ENCODE results near the gene EIF2B2. TPM values are rescaled to one million over a fixed set of nuclear protein-coding genes. Genes with fewer than 3 reads are reported as not detected.

The EIF2B2 gene
- total RNA-seq, 1 donor from 2014 or later = 37.2 TPM

GRCh38 chr14:75042035-75042434, 39.3 kb downstream of the EIF2B2 start:
- DNase-seq (ENCODE audit: low read depth in 2 of 2) = peak in 1 of 2 donors; percentile 31

DNA sequence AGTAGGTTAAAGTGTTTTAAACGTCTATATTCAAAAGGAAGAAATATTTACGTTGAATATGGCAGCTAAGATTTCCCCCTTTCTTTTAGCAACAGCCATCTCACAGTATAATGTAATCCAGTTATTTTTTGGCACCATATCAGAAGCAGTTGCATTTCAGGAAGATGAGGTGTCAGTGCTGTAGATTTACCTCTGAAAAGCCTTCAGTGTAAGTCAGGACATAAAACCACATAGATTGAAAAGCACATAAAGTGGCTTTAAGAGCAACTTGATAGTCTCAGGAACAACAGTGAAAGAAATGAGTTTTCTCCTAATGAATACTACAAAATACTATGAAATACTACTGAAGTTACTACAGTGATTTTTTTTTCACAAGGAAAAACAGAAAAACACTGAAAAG, 41.6 kb downstream of the EIF2B2 start:
- peak in 1 of 2 donors; percentile 68 for DNase-seq (ENCODE audit: low read depth in 2 of 2)

DNA sequence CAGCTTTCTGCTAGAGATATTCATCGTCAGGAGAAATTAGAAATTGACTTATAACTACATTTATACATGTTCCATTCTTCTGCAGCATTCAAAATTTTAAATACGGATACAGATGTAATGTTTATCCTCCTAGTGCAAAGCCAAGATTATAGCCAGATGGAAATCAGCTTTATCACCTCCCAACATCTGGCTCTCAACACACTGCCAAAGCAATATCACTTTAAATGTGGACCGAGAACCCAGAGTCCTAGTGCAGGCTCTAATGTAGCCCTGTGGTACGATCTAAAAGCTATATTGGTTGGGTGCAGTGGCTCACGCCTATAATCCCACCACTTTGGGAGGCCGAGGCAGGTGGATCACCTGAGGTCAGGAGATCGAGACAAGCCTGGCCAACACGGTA, 42.0 kb downstream of the EIF2B2 start:
- no peak for DNase-seq (ENCODE audit: low read depth in 2 of 2)

GRCh38 chr14:75046275-75046674, 43.6 kb downstream of the EIF2B2 start:
- DNase-seq (ENCODE audit: low read depth in 2 of 2) = peak in 1 of 2 donors; percentile 17

DNA sequence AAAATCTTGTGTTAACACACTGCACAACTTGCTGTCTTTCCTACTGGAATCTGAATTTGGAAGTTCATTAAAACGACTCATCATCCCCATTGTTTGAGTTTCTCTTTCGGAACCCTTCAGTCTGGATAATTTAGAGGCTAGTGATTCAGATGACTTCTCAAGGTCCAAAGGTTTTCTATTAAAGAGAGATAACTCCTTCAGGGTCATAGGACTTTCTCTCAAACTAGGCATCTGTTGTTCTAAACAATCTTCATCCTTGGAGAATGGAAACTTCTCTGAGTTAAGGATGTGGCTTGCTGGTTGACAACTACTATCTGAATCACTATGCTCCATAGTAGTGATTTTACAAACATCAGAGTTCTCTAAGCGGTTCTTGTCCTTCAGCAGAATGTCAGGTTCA, 44.2 kb downstream of the EIF2B2 start:
- DNase-seq (ENCODE audit: low read depth in 2 of 2) = no peak

DNA sequence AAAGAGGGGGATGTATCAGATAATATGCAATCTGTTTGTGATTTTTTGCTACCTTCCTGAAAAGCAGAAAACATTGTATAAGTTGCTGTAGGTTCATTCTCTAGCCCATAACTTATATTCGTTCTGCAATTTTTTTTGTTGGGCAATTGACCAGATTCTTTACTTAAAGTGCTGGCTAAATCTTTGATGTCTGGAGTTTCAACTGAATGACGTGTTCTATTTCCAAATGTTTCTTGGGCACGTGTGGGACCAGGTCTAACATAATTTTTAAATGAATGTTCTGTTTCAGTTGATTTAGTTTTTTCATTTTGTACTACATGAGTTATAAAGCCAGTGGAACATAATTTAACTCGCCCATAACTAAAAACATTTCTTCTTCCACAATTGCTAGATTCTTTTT, 44.8 kb downstream of the EIF2B2 start:
- no peak for DNase-seq (ENCODE audit: low read depth in 2 of 2)

DNA sequence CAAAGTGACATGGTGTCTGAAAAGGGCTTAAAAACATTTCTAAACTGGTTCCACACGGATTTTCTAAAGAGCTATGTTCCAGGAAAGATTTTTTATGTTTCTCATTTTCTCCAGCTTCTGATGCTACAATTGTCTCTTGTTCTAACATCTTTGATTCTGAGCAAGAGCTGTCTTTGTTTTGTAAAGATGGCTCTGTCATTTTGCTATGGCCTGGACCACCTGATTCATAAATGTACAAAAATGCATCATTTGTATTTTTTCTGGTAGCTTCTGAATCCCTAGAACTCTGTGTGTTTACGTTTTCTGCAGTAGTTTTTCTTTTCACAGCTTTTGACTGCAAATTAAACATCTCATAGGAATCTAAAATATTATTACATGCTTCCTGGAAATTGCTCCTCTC, 45.4 kb downstream of the EIF2B2 start:
- DNase-seq (ENCODE audit: low read depth in 2 of 2) = no peak

- DNase-seq (ENCODE audit: low read depth in 2 of 2) = no peak
These were observed 46.4 kb downstream of the EIF2B2 start for GRCh38 chr14:75049136-75049535.

GRCh38 chr14:75049731-75050201, 47.0 kb downstream of the EIF2B2 start:
- no peak for DNase-seq (ENCODE audit: low read depth in 2 of 2)

DNA sequence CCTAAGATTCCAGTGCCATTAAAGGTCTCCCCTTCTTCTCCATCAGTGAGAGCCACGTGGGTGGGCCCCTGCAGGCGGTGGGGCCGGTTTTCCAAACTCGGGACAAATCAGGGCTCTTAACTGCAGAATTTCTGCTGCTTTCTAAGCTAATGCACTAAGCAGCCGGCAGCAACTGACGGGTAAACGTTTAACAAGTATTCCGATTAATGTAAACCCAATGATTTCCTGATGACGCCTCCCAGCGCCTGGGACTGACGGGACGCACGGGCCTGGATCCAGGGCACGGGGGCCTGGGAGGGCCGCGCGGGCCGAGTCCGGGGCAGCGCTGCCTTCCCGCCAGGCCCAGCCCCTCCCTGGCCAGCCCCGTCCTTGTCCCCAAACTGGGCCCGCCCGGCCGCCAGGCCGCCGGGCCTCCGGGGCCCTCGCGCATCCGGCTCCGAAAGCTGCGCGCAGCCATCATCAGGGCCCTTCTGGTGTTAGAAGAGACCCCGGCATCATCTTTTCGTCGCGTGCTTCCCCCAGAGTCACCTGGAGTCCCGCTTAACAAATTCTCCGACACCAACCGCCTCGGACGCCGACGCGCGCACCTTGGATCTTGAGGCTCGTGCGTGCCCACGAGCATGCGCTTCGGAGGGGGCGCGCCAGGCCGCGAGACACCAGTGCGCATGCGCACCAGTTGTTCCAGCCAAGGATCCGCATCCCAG, 48.3 kb downstream of the EIF2B2 start, which contains the start of gene MLH3:
Gene MLH3, minus strand, starts transcription at position 616 of the 704 bp plus-strand sequence. CDS start 1,812 bp downstream, outside the sequence.
- DNase-seq (ENCODE audit: low read depth in 2 of 2) = peak; percentile 50 to 80

DNA sequence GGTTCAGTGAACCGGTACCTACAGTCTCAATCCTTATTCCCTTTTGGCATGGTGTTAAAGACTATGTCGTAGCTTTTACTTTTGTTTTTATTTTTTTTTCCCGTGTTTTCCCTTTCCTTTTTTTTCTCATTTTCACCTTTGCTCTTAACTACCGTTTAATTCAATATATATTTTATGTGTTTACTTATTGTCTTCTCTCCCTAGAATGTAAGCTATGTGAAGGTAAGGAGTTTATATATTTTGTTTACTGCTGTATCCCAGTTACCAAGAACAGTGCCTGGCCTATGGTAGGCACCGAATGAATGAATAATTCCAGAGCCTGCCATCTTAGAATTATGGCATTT, 48.8 kb downstream of the EIF2B2 start:
- DNase-seq (ENCODE audit: low read depth in 2 of 2) = no peak

DNA sequence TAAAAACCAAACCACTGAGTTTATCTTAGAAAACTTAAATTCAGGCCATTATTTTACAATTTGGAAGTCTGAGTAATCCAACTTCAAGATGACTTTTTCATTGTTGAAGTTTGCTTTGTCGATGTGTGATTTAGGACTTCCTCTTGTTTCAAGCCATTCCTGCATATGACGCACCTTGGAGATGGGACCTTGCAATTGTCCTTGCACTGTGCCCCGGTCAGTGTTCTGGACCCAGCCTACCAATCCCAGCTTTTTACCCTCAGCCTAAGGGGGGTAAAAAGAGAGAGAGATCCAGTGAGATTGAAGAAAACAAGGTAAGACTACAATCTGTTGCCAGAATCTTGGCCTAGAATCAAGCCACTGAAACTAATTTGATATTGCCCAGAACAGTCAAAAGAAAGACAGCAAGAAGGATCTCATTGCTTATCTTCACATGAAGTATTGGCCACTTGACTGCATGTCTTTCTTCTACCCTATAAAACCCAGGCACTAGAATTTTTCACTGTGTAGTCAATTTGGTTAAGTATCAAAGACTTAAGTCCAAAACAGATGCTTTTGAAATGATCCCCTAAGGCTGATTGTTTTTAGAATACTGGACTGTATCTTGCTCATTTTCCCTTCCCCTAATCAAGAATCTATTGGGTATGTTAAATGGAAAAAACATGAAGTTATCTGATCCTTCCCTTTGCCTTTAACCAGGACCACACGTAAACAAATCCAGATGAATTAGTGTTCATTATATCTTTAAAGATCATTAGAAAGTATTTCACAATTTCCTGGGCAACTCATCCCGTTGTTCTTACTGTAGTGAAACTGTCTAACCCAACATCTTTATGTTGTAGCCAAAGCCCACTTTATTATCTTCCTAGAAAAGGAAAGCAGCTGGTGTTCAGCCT, 50.9 kb downstream of the EIF2B2 start:
- DNase-seq (ENCODE audit: low read depth in 2 of 2) = no peak

DNA sequence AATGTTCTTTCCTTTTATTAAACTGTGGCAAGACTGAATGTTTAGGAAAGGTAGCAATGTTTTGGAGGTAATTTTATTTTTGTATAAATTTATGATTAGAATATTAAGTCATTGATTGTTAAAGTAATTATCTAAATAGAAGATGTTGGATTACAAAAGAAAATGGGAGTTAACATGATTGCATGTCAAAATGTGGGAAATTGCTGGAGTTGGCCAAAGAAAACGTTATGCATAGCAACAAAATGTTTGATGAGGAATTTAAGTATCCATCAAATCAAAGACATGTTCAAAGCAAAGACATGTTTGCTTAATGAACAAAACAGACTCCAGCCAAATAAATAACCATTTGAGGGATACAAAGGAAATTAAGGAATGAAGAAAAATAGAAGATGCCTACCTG, 51.7 kb downstream of the EIF2B2 start:
- DNase-seq (ENCODE audit: low read depth in 2 of 2) = no peak

DNA sequence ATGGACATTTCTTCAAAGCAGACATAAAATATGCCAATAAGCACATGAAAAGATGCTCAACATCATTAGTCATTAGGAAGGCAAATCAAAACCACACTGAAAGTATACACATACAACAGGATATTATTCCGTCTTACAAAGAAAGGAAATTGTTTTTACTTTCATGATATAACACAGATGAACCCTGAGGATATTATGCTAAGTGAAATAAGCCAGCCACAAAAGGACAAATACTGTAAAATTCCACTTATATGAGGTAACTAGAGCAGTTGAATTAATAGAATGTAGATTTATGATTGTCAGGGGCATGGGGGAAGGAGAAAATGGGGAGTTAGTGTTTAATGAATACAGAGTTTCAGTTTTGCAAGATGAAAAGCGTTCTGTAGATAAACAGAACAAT, 56.9 kb downstream of the EIF2B2 start:
- peak in 1 of 2 donors; percentile 61 for DNase-seq (ENCODE audit: low read depth in 2 of 2)

DNA sequence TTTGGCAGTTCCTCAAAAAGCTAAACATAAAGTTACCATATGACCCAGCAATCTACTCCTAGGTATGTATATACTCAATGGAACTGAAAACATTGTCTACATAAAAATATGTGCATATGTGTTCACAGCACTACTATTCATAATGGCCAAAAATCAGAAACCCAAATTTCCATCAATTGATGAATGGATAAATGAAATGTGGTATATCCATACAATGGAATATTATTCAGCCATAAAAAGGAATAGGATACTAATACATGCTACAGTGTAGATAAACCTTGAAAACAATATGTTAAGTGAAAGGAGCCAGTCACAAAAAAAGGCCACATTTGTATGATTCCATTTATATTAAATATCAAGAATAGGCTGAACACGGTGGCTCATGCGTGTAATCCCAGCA, 57.7 kb downstream of the EIF2B2 start:
- no peak for DNase-seq (ENCODE audit: low read depth in 2 of 2)

Other genes with a start within 250 kb of the EIF2B2 start
- 14.5 and 21.0 TPM in 2 replicates for gene YLPM1, start 239.6 kb upstream of the EIF2B2 start, total RNA-seq
- gene PROX2, start 126.8 kb upstream of the EIF2B2 start, total RNA-seq = not detected in 2 replicates
- gene DLST, start 121.0 kb upstream of the EIF2B2 start, total RNA-seq = 41.5 and 49.9 TPM in 2 replicates
- 5.6 and 6.6 TPM in 2 replicates for gene RPS6KL1, start 79.7 kb upstream of the EIF2B2 start, total RNA-seq
- 34.1 and 44.8 TPM in 2 replicates for gene PGF, start 47.3 kb upstream of the EIF2B2 start, total RNA-seq
- 9.6 and 13.1 TPM in 2 replicates for gene MLH3, start 48.5 kb downstream of the EIF2B2 start, total RNA-seq
- gene ACYP1, start 61.1 kb downstream of the EIF2B2 start, total RNA-seq = 3.3 and 7.4 TPM in 2 replicates
- 0.38 and 0.51 TPM in 2 replicates for gene ZC2HC1C, start 66.7 kb downstream of the EIF2B2 start, total RNA-seq
- 29.5 TPM in 2 replicates for gene NEK9, start 124.1 kb downstream of the EIF2B2 start, total RNA-seq
- gene TMED10, start 173.7 kb downstream of the EIF2B2 start, total RNA-seq = 215 and 263 TPM in 2 replicates